Amniotic stem cell (primary cell): ENCODE measurements around the gene PERM1.
A peak's percentile ranks its signal among the peaks of the same experiment; 100 is the strongest.

Experiments used
- DNase-seq: peaks from one replicate; lab custom pipeline; 2025; lab: John Stamatoyannopoulos, UW

PERM1 gene

DNA sequence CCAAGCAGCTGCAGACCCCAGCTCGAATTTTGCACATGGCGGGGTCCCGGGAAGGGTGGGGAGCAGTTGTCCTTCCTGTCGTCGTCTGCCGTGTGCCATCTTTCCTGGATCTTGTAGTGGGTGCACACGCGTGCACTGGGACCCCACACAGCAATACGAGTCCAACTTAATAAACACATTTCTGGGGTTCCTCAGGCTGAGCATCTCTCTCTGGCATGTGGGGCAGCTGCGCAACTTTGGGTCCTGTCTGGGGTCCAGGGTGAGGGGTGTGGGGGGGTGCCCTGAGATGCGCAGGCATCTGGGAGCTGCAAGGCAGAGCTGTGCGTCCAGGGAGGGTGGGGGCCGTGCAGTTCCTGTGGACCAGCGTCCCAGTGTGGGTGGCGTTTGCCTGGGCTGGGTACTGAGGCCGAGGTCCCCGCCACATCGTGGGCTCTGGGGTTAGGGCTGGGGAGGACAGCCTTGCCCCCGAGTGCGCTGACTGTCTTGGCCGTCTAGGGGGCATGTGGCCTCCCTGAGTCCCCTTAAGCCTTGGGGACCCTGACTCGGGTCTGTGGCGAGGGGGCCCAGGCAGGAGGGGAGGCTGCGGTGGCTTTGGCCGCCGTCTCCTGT, 16.3 kb downstream of the PERM1 start:
- no peak for DNase-seq

GRCh38 chr1:964691-965525, 17.0 kb downstream of the PERM1 start:
- no peak for DNase-seq

DNA sequence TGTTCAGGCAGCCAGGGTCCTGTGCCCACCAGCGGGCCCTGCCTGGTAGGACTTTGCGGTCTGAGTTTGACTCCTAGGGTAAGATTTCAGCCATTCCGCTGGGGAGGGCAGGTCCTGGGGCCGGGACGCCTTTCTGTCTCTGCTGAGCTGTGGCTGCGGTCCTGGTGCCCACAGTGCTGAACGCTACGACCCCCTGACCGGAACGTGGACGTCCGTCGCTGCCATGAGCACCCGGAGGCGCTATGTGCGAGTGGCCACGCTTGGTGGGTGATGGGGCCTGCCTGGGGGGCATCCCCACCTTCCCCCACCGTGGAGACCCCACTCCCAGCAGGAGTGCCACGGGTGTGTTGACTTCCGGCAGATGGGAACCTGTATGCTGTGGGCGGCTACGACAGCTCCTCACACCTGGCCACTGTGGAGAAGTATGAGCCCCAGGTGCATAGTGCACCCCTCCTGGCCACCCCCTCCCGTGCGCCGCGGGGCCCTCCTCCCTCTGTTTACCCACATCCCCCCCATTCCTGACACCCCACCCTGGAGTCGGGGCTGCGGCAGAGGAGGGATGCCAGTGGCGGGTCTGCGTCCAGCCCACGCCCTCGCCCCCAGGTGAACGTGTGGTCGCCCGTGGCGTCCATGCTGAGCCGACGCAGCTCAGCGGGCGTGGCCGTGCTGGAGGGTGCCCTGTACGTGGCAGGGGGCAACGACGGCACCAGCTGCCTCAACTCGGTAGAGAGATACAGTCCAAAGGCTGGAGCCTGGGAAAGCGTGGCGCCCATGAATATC, 18.0 kb downstream of the PERM1 start:
- DNase-seq: no peak

DNA sequence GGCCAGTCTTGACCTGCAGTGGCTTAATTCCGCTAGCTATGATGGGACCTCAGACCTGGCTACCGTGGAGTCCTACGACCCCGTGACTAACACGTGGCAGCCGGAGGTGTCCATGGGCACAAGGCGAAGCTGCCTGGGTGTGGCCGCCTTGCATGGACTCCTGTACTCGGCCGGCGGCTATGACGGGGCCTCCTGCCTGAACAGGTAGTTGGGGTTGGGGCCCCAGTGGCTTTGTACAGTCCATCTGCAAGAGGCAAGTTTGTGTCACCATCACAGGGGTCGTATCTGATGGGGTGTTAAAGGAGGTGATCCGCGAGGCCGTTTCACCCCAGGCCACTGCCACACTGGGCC, 18.6 kb downstream of the PERM1 start:
- no peak for DNase-seq

GRCh38 chr1:962381-963300, 19.3 kb downstream of the PERM1 start:
- no peak for DNase-seq

GRCh38 chr1:961132-961669, 20.7 kb downstream of the PERM1 start:
- no peak for DNase-seq

- DNase-seq: peak; percentile 38
Measured at GRCh38 chr1:960363-961131, 21.3 kb downstream of the PERM1 start, which contains the start of gene KLHL17. Gene KLHL17 (plus strand): TSS chr1:960584. CDS start chr1:960694, 110 bp downstream.

DNA sequence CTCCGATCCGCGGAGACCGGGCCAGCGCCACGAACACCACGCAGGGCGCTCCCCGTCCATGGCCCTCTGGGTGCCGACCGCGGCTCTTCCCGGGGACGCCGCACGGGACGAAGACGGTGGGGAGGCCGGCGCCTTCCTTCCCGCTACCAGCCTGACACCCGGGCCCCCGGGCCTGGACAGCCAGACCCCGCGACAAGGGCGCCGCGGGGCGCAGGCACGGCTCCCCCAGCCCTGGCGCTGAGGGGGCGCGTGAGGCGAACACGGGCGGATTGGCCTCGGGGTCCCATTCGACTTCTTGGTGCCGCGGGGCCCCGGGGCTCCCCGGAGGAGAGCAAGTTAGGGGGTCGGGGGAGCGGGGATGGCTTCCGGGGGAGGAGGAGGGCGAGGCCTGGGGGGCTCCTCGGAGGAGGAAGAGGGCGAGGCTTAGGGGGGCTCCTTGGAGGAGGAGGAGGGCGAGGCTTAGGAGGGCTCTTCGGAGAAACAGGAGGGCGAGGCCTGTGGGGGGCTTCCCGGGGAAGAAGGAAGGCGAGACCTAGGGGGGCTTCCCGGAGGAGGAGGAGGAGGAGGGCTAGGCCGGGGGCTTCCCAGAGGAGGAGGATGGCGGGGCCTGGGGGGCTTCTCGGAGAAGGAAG, 22.0 kb downstream of the PERM1 start:
- DNase-seq: no peak

DNA sequence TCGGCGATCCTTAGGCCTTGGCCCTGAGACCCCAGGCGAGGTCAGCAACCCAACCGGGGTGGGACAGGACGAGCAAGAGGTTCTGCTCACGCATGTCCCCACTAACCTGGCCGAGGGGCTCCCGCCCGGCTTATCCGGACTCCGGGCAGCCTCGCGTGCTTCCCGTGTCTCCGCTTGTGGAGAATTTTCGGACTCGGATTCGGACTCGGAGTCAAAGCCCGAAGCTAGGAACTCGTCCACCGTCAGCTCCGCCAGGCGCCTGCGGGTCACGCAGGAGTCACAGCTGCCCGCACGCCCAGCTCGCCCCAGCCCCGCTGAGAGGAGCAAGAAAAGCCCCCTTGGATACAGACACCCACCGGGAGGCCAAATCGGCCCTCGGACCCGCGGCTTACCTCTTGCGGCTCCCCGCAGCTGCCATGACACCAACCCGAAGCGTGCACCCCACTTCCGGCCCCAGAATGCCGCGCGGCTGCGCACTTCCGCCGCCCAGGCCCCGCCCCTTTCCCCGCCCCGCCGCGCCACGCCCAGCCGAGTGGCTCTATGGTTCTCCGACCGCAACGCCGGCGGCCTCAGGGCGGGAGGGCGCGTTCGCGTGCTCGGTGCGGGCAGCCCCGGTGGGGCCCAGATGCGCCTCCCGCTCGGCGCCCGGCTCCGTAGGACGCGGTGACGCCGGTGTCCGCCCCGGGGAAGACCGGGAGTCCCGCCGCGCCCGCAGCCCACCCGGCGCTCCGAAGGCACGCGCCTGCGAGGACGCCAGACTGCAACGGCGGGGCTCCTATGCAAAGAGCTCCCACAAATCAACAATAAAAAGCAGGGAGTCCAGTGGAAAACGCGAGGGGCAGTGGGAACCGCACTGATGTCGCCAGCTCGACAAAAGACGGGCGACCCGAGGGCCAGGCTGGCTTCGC, 22.8 kb downstream of the PERM1 start, which contains the start of gene NOC2L:
NOC2L (minus strand) TSS at position 434 of the 908 bp plus-strand sequence; CDS start at position 418, 16 bp downstream.
- DNase-seq: peak; percentile 49

DNA sequence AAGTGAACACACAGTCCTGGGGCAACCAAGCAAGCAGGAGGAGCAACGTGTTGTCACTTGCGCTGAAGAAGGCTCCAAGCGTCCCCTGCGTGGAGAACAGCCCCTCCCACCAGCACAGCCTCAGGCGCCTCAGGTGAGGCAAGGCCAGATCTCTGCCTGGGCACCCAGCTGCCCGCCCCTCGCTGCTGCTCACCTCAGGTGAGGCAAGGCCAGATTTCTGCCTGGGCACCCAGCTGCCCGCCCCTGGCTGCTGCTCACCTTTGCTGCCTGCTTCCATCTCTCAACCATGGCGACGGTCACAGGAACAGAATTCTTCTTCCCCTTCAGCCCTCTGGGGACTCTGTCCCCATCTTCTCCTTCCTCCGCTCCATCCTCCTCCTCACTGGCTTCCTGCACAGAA, 25.3 kb downstream of the PERM1 start:
- DNase-seq: no peak

- DNase-seq: no peak
Measured at GRCh38 chr1:955474-955873, 26.4 kb downstream of the PERM1 start.

DNA sequence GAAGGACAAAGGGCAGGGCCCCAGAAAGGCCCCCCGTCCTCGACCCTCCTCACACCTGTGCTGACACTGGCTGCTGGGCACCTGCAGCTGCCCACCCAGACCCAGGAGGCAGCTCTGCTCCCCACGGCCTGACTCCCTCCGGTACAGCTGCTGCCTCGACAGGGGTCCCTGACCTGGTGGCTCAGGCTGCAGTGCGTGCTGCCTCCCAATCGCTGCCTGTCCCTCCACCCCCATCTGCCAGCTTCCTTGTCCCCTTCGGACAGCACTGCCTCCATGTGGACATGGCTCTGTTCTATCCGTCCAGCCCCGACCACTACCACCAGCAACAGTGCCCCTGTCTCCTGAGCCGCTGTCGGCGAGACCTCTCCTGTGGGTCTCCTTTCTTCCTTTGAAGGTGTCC, 27.0 kb downstream of the PERM1 start:
- no peak for DNase-seq

- no peak for DNase-seq
Measured at GRCh38 chr1:953524-954320, 28.2 kb downstream of the PERM1 start.

DNA sequence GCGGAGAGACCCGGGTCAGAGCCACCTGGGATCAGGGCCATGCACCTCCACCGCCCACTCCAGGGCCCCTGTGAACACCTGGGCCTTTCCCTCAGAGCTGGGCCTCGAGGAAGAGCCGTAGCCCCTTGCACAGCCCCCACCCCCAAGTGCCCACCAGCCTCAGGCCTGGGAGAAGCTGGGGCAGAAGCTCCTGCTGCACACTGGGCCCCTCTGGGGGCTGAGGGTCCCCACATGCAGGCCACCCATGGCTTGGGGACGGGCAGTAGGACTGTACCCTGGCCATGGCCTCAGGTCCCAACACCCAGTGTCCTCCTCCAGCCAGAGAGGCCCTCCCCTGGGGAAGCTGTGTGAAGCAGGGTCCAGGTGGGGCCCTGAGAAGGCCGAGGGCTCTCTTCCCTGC, 29.3 kb downstream of the PERM1 start:
- DNase-seq: no peak

DNA sequence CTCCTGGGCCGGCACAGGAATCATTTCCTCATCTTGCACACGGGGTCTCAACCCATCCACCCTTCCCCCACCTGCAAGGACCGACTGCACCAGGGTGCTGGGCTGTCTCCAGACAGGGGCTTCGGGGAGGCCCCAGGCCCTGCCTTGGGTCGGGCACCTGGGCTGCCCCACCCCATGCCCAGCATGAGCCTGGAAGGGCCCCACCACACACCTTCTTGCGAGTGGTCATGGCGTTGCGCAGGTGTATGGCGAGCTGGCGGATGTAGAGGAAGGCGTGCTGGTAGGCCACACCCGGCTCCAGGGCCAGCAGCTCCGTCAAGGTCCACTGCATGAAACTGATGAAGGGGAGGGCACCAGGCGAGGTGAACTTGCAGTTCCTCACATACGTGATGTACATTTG, 29.7 kb downstream of the PERM1 start:
- no peak for DNase-seq

- no peak for DNase-seq
Measured at GRCh38 chr1:951364-951763, 30.5 kb downstream of the PERM1 start.

DNA sequence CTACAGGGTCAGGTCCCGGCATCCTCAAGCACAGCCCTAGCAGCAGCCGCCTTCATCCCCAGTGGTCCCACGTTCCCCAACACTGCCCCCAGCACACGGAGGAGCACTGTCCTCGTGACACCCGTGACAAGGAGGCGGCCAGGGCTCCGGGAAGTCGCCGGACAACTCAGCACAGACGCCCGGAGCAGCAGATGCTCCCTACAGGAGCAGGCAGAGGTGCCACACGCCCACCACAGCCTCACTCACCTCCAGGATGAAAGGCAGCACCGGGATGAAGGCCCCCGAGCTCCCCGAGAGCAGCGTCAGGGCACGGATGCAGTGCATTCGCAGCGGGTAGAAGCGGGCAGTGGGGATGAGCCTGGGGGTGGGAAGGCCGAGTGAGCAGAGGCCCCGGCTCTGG, 31.0 kb downstream of the PERM1 start:
- DNase-seq: no peak

- DNase-seq: no peak
Measured at GRCh38 chr1:950268-950667, 31.6 kb downstream of the PERM1 start.
